Vagina (tissue), 2 donors: ENCODE data around the gene ZDHHC12. TPM values are rescaled to one million over a fixed set of nuclear protein-coding genes. Genes with fewer than 3 reads are reported as not detected.

Experiments
- DNase-seq, 2 donors: peaks; one replicate each; pipeline ENCODE4 v3.0.0-alpha.2; 2017; ENCODE audit errors: extremely low spot score in 2 of 2
- H3K27ac ChIP-seq: fragments of 200-600 bp; sonication (generic); one replicate; pipeline ENCODE4 v1.5.1; 2019
- H3K27me3 ChIP-seq: fragments of 200-600 bp; sonication (generic); one replicate; pipeline ENCODE4 v1.5.1; 2019
- H3K36me3 ChIP-seq, 2 donors: fragments of 200-600 bp; sonication (generic); one replicate each; pipeline ENCODE4 v1.5.1; 2017 to 2019
- H3K4me1 ChIP-seq: fragments of 200-600 bp; sonication (generic); one replicate; pipeline ENCODE4 v1.5.1; 2019
- H3K4me3 ChIP-seq, 2 donors: fragments of 200-600 bp; sonication (generic); 1 replicate in 1 of 2; 2 replicates in 1 of 2; pipeline ENCODE4 v1.5.1; 2016 to 2019
- H3K9me3 ChIP-seq: fragments of 200-600 bp; sonication (generic); one replicate; pipeline ENCODE4 v1.5.1; 2019
- CTCF ChIP-seq, 3 experiments: fragments of 450-650 bp in 2 of 3; fragments of 200-600 bp in 1 of 3; sonication (generic) in 1 of 3; IDR thresholded peaks; one replicate each; pipeline ENCODE4 v1.5.1; 2017 to 2019; ENCODE audit warnings: antibody characterized with exemption in 3 of 3, mild to moderate bottlenecking in 2 of 3, moderate library complexity in 2 of 3
- POLR2A ChIP-seq, 2 donors: fragments of 450-650 bp; IDR thresholded peaks; one replicate each; pipeline ENCODE4 v1.6.1; 2017; ENCODE audit warnings: antibody characterized with exemption in 2 of 2, mild to moderate bottlenecking in 2 of 2, moderate library complexity in 2 of 2
- POLR2AphosphoS5 ChIP-seq, 2 donors: sonication (generic); formaldehyde crosslinking; IDR thresholded peaks; one replicate each; pipeline ENCODE4 v1.9.0; 2017; ENCODE audit warnings: antibody characterized with exemption in 2 of 2, mild to moderate bottlenecking in 2 of 2, low read depth in 1 of 2; ENCODE audit not compliant: insufficient read depth in 1 of 2
- intact Hi-C: fragments of 100-400 bp; cut with DNase I; formaldehyde crosslinking; loops from one replicate; pipeline ENCODE4 v1.15.1; 2023
- total RNA-seq: library from RNA; depleted of rRNA; stranded (reverse); fragments of >200 nt; gene quantifications from one replicate; pipeline ENCODE4 v1.2.3, GENCODE V29; 2016

ZDHHC12 gene
- total RNA-seq, 1 donor from 2014 or later = 19.4 TPM

- H3K4me1 ChIP-seq = peaks cover 32% of the 10 kb centered on the region
- intact Hi-C loops = no loop called here
- TF ChIP-seq POLR2AphosphoS5 (IDR thresholded peaks at IDR 0.05; ENCODE audit: insufficient read depth in 1 of 2, low read depth in 1 of 2) (no peak), POLR2A (IDR thresholded peaks at IDR 0.05) (no peak), CTCF (IDR thresholded peaks at IDR 0.05) (no peak)
- peak overlapping the region; percentile 79 to 98 for H3K4me3 ChIP-seq
- H3K27ac ChIP-seq = peak overlapping the region; percentile 88
- H3K36me3 ChIP-seq = peaks cover 0 to 5% of the 10 kb centered on the region in 2 donors
- H3K27me3 ChIP-seq = no peaks in the 10 kb centered on the region
- no peak for DNase-seq
- no peaks in the 10 kb centered on the region for H3K9me3 ChIP-seq
These were observed 46.5 kb upstream of the ZDHHC12 start for GRCh38 chr9:128770286-128771030.

DNA sequence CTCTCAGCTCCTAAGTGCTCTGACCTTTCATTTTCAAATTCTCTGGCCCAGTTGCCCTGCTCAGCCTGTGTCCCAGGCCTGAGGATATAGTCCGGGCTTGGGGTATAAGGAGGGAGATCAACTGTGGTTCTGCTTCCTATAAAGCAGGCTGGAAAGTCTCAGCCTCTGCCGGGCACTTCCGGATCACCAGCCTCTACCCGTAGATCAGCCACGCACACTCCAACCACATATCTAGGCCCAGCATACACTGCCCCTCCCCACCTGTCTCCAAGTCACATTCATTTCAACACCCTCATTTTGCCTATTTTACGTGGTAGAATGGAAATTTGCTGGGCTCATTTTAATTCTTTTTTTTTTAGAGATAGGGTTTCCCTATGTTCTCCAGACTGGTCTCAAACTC is 44.7 kb upstream of the ZDHHC12 start:
- H3K27ac ChIP-seq = no peak overlapping the region
- no peaks in the 10 kb centered on the region for H3K9me3 ChIP-seq
- DNase-seq = no peak
- peaks cover 32% of the 10 kb centered on the region for H3K4me1 ChIP-seq
- intact Hi-C loops = no loop called here
- TF ChIP-seq POLR2AphosphoS5 (IDR thresholded peaks at IDR 0.05; ENCODE audit: insufficient read depth in 1 of 2, low read depth in 1 of 2) (no peak), CTCF (IDR thresholded peaks at IDR 0.05) (no peak), POLR2A (IDR thresholded peaks at IDR 0.05) (no peak)
- H3K27me3 ChIP-seq = no peaks in the 10 kb centered on the region
- H3K36me3 ChIP-seq = peaks cover 0 to 5% of the 10 kb centered on the region in 2 donors
- H3K4me3 ChIP-seq = no peak overlapping the region

GRCh38 chr9:128765499-128765898 is 41.6 kb upstream of the ZDHHC12 start:
- intact Hi-C loops = no loop called here
- TF ChIP-seq POLR2AphosphoS5 (IDR thresholded peaks at IDR 0.05; ENCODE audit: insufficient read depth in 1 of 2, low read depth in 1 of 2) (no peak), CTCF (IDR thresholded peaks at IDR 0.05) (no peak), POLR2A (IDR thresholded peaks at IDR 0.05) (no peak)

DNA sequence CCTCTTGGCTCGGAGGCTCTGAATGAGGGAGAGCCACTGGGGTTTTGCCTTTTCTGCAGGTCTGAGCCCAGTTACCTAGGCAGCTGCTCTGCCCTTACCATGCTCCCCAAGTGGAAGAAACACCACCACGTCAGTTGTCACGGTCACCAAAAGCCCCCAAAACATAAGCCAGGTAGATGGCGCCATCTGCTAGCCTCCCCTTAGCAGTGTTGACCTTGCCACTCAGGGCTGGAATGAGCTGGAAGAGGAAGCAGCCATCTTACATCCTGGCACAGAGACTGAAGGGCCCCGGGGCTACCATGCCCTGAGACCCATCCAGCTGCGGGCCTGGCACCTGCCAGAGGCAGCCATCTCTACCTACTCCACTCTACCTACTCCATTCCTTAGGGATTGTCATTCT is 40.4 kb upstream of the ZDHHC12 start:
- TF ChIP-seq POLR2AphosphoS5 (IDR thresholded peaks at IDR 0.05; ENCODE audit: insufficient read depth in 1 of 2, low read depth in 1 of 2) (no peak), POLR2A (IDR thresholded peaks at IDR 0.05) (no peak), CTCF (IDR thresholded peaks at IDR 0.05) (no peak)
- H3K9me3 ChIP-seq = no peaks in the 10 kb centered on the region
- intact Hi-C loops = no loop called here

More at GRCh38 chr9:128765499-128765898, 41.6 kb upstream of the ZDHHC12 start:
- Histone ChIP-seq H3K27ac (no peak overlapping the region), H3K27me3 (no peaks in the 10 kb centered on the region), H3K9me3 (no peaks in the 10 kb centered on the region), H3K36me3 (peaks cover 0 to 5% of the 10 kb centered on the region in 2 donors), H3K4me3 (no peak overlapping the region), H3K4me1 (peaks cover 27% of the 10 kb centered on the region)
- DNase-seq = no peak

More for the DNA sequence above, 40.4 kb upstream of the ZDHHC12 start:
- Histone ChIP-seq H3K4me1 (peaks cover 16% of the 10 kb centered on the region), H3K4me3 (no peak overlapping the region), H3K27me3 (no peaks in the 10 kb centered on the region), H3K27ac (no peak overlapping the region), H3K36me3 (peaks cover 0 to 5% of the 10 kb centered on the region in 2 donors)
- DNase-seq = no peak
